Stomach (tissue), 9 donors: ENCODE results near the gene NOS3. TPM values are rescaled to one million over a fixed set of nuclear protein-coding genes. Genes with fewer than 3 reads are reported as not detected.

Experiments
- DNase-seq, 2 donors: peaks; one replicate each; pipeline versions ENCODE4 v3.0.0 to v3.0.0-alpha.2; 2013 to 2019
- H3K27ac ChIP-seq, 5 donors: fragments of 200-600 bp in 4 of 5; sonication (generic) in 4 of 5; one replicate each; pipeline ENCODE4 v1.5.1; 2013 to 2019; ENCODE audit warnings: mild to moderate bottlenecking in 1 of 5, moderate library complexity in 1 of 5
- H3K27me3 ChIP-seq, 3 donors: fragments of 200-600 bp; sonication (generic); one replicate each; pipeline ENCODE4 v1.5.1; 2017 to 2019; ENCODE audit warnings: mixed run types in 1 of 3
- H3K36me3 ChIP-seq, 4 donors: fragments of 200-600 bp; sonication (generic); 1 replicate in 3 of 4; 2 replicates in 1 of 4; pipeline ENCODE4 v1.5.1; 2016 to 2019
- H3K4me1 ChIP-seq, 4 donors: fragments of 200-600 bp; sonication (generic); one replicate each; pipeline ENCODE4 v1.5.1; 2016 to 2019
- H3K4me3 ChIP-seq, 4 donors: fragments of 200-600 bp; sonication (generic) in 3 of 4; one replicate each; pipeline ENCODE4 v1.5.1; 2016 to 2019; ENCODE audit warnings: mild to moderate bottlenecking in 1 of 4
- H3K9me3 ChIP-seq, 4 donors: fragments of 200-600 bp; sonication (generic); one replicate each; pipeline ENCODE4 v1.5.1; 2016 to 2019
- CTCF ChIP-seq, 7 experiments: fragments of 450-650 bp in 4 of 7; fragments of 200-600 bp in 3 of 7; sonication (generic) in 3 of 7; IDR thresholded peaks; one replicate each; pipeline ENCODE4 v1.5.1; 2016 to 2019; ENCODE audit warnings: antibody characterized with exemption in 7 of 7, control low read depth in 2 of 7, mild to moderate bottlenecking in 1 of 7
- EP300 ChIP-seq: sonication (generic); formaldehyde crosslinking; IDR thresholded peaks from one replicate; pipeline ENCODE4 v1.6.1; 2017; ENCODE audit warnings: antibody characterized with exemption
- POLR2A ChIP-seq, 4 donors: fragments of 450-650 bp; IDR thresholded peaks; one replicate each; pipeline ENCODE4 v1.6.1; 2016; ENCODE audit warnings: antibody characterized with exemption in 4 of 4, control low read depth in 2 of 4, mild to moderate bottlenecking in 1 of 4, moderate library complexity in 1 of 4
- POLR2AphosphoS5 ChIP-seq, 3 donors: sonication (generic); formaldehyde crosslinking; IDR thresholded peaks; one replicate each; pipeline ENCODE4 v1.6.1; 2016; ENCODE audit warnings: antibody characterized with exemption in 3 of 3
- WGBS, 5 donors: extraction: QIAGEN DNeasy Blood & Tissue Kit in 3 of 5; methylation state at CpG; one replicate each; pipeline versions ENCODE4 v1.1.5 to v1.1.7; 2013 to 2018; 5-methylcytosine and 5-hydroxymethylcytosine counted together
- intact Hi-C: fragments of 100-400 bp; cut with DNase I; formaldehyde crosslinking; loops from one replicate; pipeline ENCODE4 v1.15.1; 2023; ENCODE audit warnings: low total_unique reads
- polyA plus RNA-seq, 3 donors: library from polyadenylated mRNA; stranded (reverse); fragments of 200-250 nt; gene quantifications; one replicate each; pipeline ENCODE4 v1.2.3, GENCODE V29; 2013
- total RNA-seq, 5 donors: library from RNA; depleted of rRNA; stranded (reverse); fragments of >200 nt; gene quantifications; one replicate each; pipeline versions ENCODE4 v1.1.0 to v1.2.3, GENCODE V29; 2014 to 2016
- donor health status: healthy with polysubstance abuse.
- donor health status: Bipolar disorder and iron deficiency.
- donor health status: healthy.

NOS3 gene
- total and polyA plus RNA-seq, 8 donors, result 2.5 to 45.1 (median 7.5) TPM

GRCh38 chr7:151005566-151005965 is 14.7 kb downstream of the NOS3 start:
- H3K36me3 ChIP-seq, result no peaks in the 10 kb centered on the region
- peaks cover 0 to 31% (median 0%) of the 10 kb centered on the region in 3 donors for H3K27me3 ChIP-seq
- no peak for DNase-seq
- no peak overlapping the region for H3K4me3 ChIP-seq
- TF ChIP-seq CTCF (IDR thresholded peaks at IDR 0.05), result no peak
- 77 to 93% (median 84%) methylated on average over 9 of the region's 9 CpGs for WGBS, 5 donors
- H3K9me3 ChIP-seq, result no peaks in the 10 kb centered on the region
- peaks cover 0 to 39% (median 29%) of the 10 kb centered on the region in 4 donors for H3K4me1 ChIP-seq
- intact Hi-C loops, result no loop called here
- no peak overlapping the region for H3K27ac ChIP-seq

- Histone ChIP-seq H3K4me3 (no peak overlapping the region), H3K9me3 (no peaks in the 10 kb centered on the region), H3K4me1 (peaks cover 0 to 48% (median 33%) of the 10 kb centered on the region in 4 donors), H3K27ac (no peak overlapping the region), H3K36me3 (no peaks in the 10 kb centered on the region), H3K27me3 (peaks cover 0 to 41% (median 0%) of the 10 kb centered on the region in 3 donors)
- intact Hi-C loops, result no loop called here
- no peak for DNase-seq
- 63 to 84% (median 79%) methylated on average over 7 to 23 of the region's 23 CpGs for WGBS, 5 donors
- TF ChIP-seq POLR2AphosphoS5 (IDR thresholded peaks at IDR 0.05), result no peak
- no peak for TF ChIP-seq EP300
- TF ChIP-seq CTCF (IDR thresholded peaks at IDR 0.05), result no peak
- TF ChIP-seq POLR2A (IDR thresholded peaks at IDR 0.05), result no peak
Observed at GRCh38 chr7:151006590-151007300, 15.9 kb downstream of the NOS3 start.

- intact Hi-C loops, result no loop called here
Observed at GRCh38 chr7:151007469-151007898, 16.7 kb downstream of the NOS3 start.

GRCh38 chr7:151008143-151008510 is 17.3 kb downstream of the NOS3 start:
- peak in 1 of 2 donors; percentile 67 for DNase-seq
- peaks cover 0 to 55% (median 9%) of the 10 kb centered on the region in 3 donors for H3K27me3 ChIP-seq
- H3K36me3 ChIP-seq, result no peaks in the 10 kb centered on the region
- peak overlapping the region in 3 of 5 donors; percentile 23 to 56 (median 35) for H3K27ac ChIP-seq
- WGBS, 5 donors, result 24 to 38% (median 33%) methylated on average over 11 of the region's 11 CpGs
- H3K4me3 ChIP-seq, result peak overlapping the region; percentile 2 to 28 (median 15)
- intact Hi-C loops, result no loop called here
- no peak for TF ChIP-seq POLR2A (IDR thresholded peaks at IDR 0.05)
- no peak for TF ChIP-seq CTCF (IDR thresholded peaks at IDR 0.05)
- TF ChIP-seq EP300, result no peak
- no peak for TF ChIP-seq POLR2AphosphoS5 (IDR thresholded peaks at IDR 0.05)
- H3K4me1 ChIP-seq, result peaks cover 3 to 60% (median 40%) of the 10 kb centered on the region in 4 donors
- H3K9me3 ChIP-seq, result no peaks in the 10 kb centered on the region

More at GRCh38 chr7:151007469-151007898, 16.7 kb downstream of the NOS3 start:
- 44 to 73% (median 67%) methylated on average over 5 to 7 of the region's 7 CpGs for WGBS, 5 donors
- DNase-seq, result no peak
- peaks cover 0 to 55% (median 35%) of the 10 kb centered on the region in 4 donors for H3K4me1 ChIP-seq
- peak overlapping the region in 3 of 5 donors; percentile 15 to 56 (median 23) for H3K27ac ChIP-seq
- H3K27me3 ChIP-seq, result peaks cover 0 to 48% (median 2%) of the 10 kb centered on the region in 3 donors
- H3K4me3 ChIP-seq, result no peak overlapping the region
- no peak for TF ChIP-seq EP300
- no peak for TF ChIP-seq POLR2AphosphoS5 (IDR thresholded peaks at IDR 0.05)
- TF ChIP-seq POLR2A (IDR thresholded peaks at IDR 0.05), result no peak
- no peak for TF ChIP-seq CTCF (IDR thresholded peaks at IDR 0.05)
- H3K36me3 ChIP-seq, result no peaks in the 10 kb centered on the region
- H3K9me3 ChIP-seq, result no peaks in the 10 kb centered on the region
